Activated CD4-positive, CD25-positive, alpha-beta regulatory T cell treated with anti-CD3 and anti-CD28 coated beads, Interleukin-2, amount 50 U/mL, for 72 hours (primary cell): ENCODE data around the gene NLRC5.
A peak's percentile ranks its signal among the peaks of the same experiment; 100 is the strongest.
"Not testable (repeated sequence)": the region's sequence is repeated elsewhere in the genome, so short reads cannot be mapped to it uniquely, and the experiment has no call there.

Source experiments
- DNase-seq: peaks from one replicate; pipeline ENCODE4 v3.0.0; 2021

Gene NLRC5

GRCh38 chr16:56964243-56965148 is 24.9 kb upstream of the NLRC5 start:
- peak; percentile 99 for DNase-seq

GRCh38 chr16:56965149-56966092 is 23.9 kb upstream of the NLRC5 start:
- no peak for DNase-seq

GRCh38 chr16:56966093-56966475 is 23.3 kb upstream of the NLRC5 start:
- DNase-seq = no peak

- no peak for DNase-seq
Measured at GRCh38 chr16:56967733-56968132, 21.6 kb upstream of the NLRC5 start.

- no peak for DNase-seq
Measured at GRCh38 chr16:56969769-56970168, 19.6 kb upstream of the NLRC5 start.

GRCh38 chr16:56970934-56971767 is 18.2 kb upstream of the NLRC5 start:
- DNase-seq = no peak

GRCh38 chr16:56971768-56972043 is 17.7 kb upstream of the NLRC5 start:
- DNase-seq = no peak

GRCh38 chr16:56972403-56973293 is 16.7 kb upstream of the NLRC5 start:
- no peak for DNase-seq

GRCh38 chr16:56973294-56973689 is 16.1 kb upstream of the NLRC5 start:
- DNase-seq = no peak

GRCh38 chr16:56973899-56974298 is 15.5 kb upstream of the NLRC5 start:
- not testable (repeated sequence) for DNase-seq

GRCh38 chr16:56974549-56975300 is 14.6 kb upstream of the NLRC5 start:
- DNase-seq = no peak

- DNase-seq = no peak
Measured at GRCh38 chr16:56975714-56976113, 13.6 kb upstream of the NLRC5 start.

- no peak for DNase-seq
Measured at GRCh38 chr16:56977216-56977615, 12.1 kb upstream of the NLRC5 start.

- DNase-seq = no peak
Measured at GRCh38 chr16:56977823-56978430, 11.4 kb upstream of the NLRC5 start.

- no peak for DNase-seq
Measured at GRCh38 chr16:56980201-56980535, 9.2 kb upstream of the NLRC5 start.

- no peak for DNase-seq
Measured at GRCh38 chr16:56980792-56981724, 8.3 kb upstream of the NLRC5 start.

- no peak for DNase-seq
Measured at GRCh38 chr16:56981729-56982271, 7.6 kb upstream of the NLRC5 start.

- DNase-seq = no peak
Measured at GRCh38 chr16:56982695-56983094, 6.7 kb upstream of the NLRC5 start.

GRCh38 chr16:56983211-56983751 is 6.1 kb upstream of the NLRC5 start:
- DNase-seq = no peak
